ENCODE results near the gene ABCA2. TPM values are rescaled to one million over a fixed set of nuclear protein-coding genes. Genes with fewer than 3 reads are reported as not detected.

The ABCA2 gene
- total and polyA plus RNA-seq, 2 experiments from 2014 or later, result 7.0 to 16.0 TPM

GRCh38 chr9:137022662-137023008, 5.4 kb downstream of the ABCA2 start:
- H3K4me1 Mint-ChIP-seq, result no peaks in the 10 kb centered on the region; the same call in 2 of the 3 replicates
- H3K27me3 ChIP-seq (ENCODE audit: insufficient read depth), result peaks cover 11% of the 10 kb centered on the region
- no peaks in the 10 kb centered on the region for H3K36me3 Mint-ChIP-seq (ENCODE audit: low read depth)
- peak; percentile 2 for ATAC-seq
- H3K27me3 Mint-ChIP-seq (ENCODE audit: insufficient read depth, low read depth, poor library complexity), result peaks cover 18% of the 10 kb centered on the region
- H3K4me3 ChIP-seq, result no peak overlapping the region
- no peaks in the 10 kb centered on the region for H3K36me3 ChIP-seq (ENCODE audit: insufficient read depth)
- H3K27ac Mint-ChIP-seq, result no peak overlapping the region
- H3K9me2 ChIP-seq (ENCODE audit: insufficient read depth), result no peaks in the 10 kb centered on the region
- no peak overlapping the region for H2AFZ ChIP-seq
- no peak overlapping the region for H3K4me2 ChIP-seq
- H3K4me3 Mint-ChIP-seq, result no peak overlapping the region
- 0 out of 2 replicates have a peak, but pooled peaks cover 3% of the 10 kb centered on the region for H3F3A ChIP-seq (replicated peaks; ENCODE audit: low read depth)
- no peak for DNase-seq (ENCODE audit: low spot score)
- H3K27ac ChIP-seq (ENCODE audit: low read depth), result no peak overlapping the region
- H3K4me1 ChIP-seq (ENCODE audit: insufficient read depth), result peaks cover 7% of the 10 kb centered on the region; the same call in 1 of the 2 replicates
- H3K9me3 Mint-ChIP-seq, result no peaks in the 10 kb centered on the region
- H3K79me2 ChIP-seq (replicated peaks; ENCODE audit: insufficient read depth), result no peaks in the 10 kb centered on the region
- no peak for TF ChIP-seq ZNF331 (CRISPR knock-in tag; IDR thresholded peaks at IDR 0.05; ENCODE audit: low read depth)
- TF ChIP-seq ZNF114 (CRISPR knock-in tag; IDR thresholded peaks at IDR 0.05), result no peak
- TF ChIP-seq ZNF462 (CRISPR knock-in tag; IDR thresholded peaks at IDR 0.05), result no peak
- TF ChIP-seq REST (IDR thresholded peaks at IDR 0.05; ENCODE audit: unreplicated experiment), result no peak
- TF ChIP-seq ETS1 (IDR thresholded peaks at IDR 0.05), result no peak
- TF ChIP-seq CREB1 (CRISPR knock-in tag; IDR thresholded peaks at IDR 0.05; ENCODE audit: low read depth), result no peak
- TF ChIP-seq CTCF (conservative IDR thresholded peaks at IDR 0.05; ENCODE audit: low read depth in 2 of 2), result no peak
- no peak for TF ChIP-seq POLR2AphosphoS5 (IDR thresholded peaks at IDR 0.05; ENCODE audit: low read depth)
- TF ChIP-seq NANOG (IDR thresholded peaks at IDR 0.05; ENCODE audit: borderline replicate concordance), result no peak
- TF ChIP-seq EZH2phosphoT487 (IDR thresholded peaks at IDR 0.05; ENCODE audit: unreplicated experiment), result no peak
- TF ChIP-seq JUNB (IDR thresholded peaks at IDR 0.05; ENCODE audit: unreplicated experiment), result no peak
- TF ChIP-seq STAT1 (IDR thresholded peaks at IDR 0.05; ENCODE audit: unreplicated experiment), result no peak
- no peak for TF ChIP-seq EZH2 (IDR thresholded peaks at IDR 0.05; ENCODE audit: low read depth, unreplicated experiment)
- H4K20me1 ChIP-seq (replicated peaks; ENCODE audit: insufficient read depth), result no peaks in the 10 kb centered on the region
